Endodermal cell (in vitro differentiated cells): Measurements from ENCODE around the gene NRARP. TPM values are rescaled to one million over a fixed set of nuclear protein-coding genes. Genes with fewer than 3 reads are reported as not detected.
A peak's percentile ranks its signal among the peaks of the same experiment; 100 is the strongest.

Source experiments
- DNase-seq: peaks from one replicate; pipeline ENCODE4 v3.0.0-alpha.2; 2017
- H3K27ac ChIP-seq: 2 replicates; pipeline ENCODE4 v1.5.1; 2013; ENCODE audit warnings: mild to moderate bottlenecking, low read depth, low read length, moderate library complexity
- H3K27me3 ChIP-seq: 2 replicates; pipeline ENCODE4 v1.6.1; 2013; ENCODE audit warnings: mild to moderate bottlenecking, low read length, moderate library complexity; ENCODE audit not compliant: insufficient read depth, control insufficient read depth, poor library complexity, severe bottlenecking
- H3K36me3 ChIP-seq: 2 replicates; pipeline ENCODE4 v1.7.0; 2013; ENCODE audit warnings: mild to moderate bottlenecking, low read length, moderate library complexity; ENCODE audit not compliant: control insufficient read depth, insufficient read depth
- H3K4me1 ChIP-seq: one replicate; pipeline ENCODE4 v1.7.0; 2013; ENCODE audit warnings: low read length; ENCODE audit not compliant: control insufficient read depth, insufficient read depth
- H3K4me3 ChIP-seq: 2 replicates; pipeline ENCODE4 v1.5.1; 2013; ENCODE audit warnings: mild to moderate bottlenecking, low read length, moderate library complexity
- H3K9ac ChIP-seq: 2 replicates; pipeline ENCODE4 v1.6.1; 2013; ENCODE audit warnings: mild to moderate bottlenecking, low read length, moderate library complexity; ENCODE audit not compliant: poor library complexity, severe bottlenecking; ENCODE audit errors: extremely low read depth
- H3K9me3 ChIP-seq: 2 replicates; pipeline ENCODE4 v1.6.1; 2013; ENCODE audit warnings: mild to moderate bottlenecking, low read length, moderate library complexity; ENCODE audit not compliant: control insufficient read depth
- H3K27ac Mint-ChIP-seq: 2 replicates; pipeline ENCODE4 v1.8.0; 2020; ENCODE audit warnings: mixed read lengths
- H3K27me3 Mint-ChIP-seq: 2 replicates; pipeline ENCODE4 v1.8.0; 2021; ENCODE audit warnings: mild to moderate bottlenecking, mixed read lengths; ENCODE audit not compliant: insufficient read depth
- H3K36me3 Mint-ChIP-seq: 2 replicates; pipeline ENCODE4 v1.8.0; 2020; ENCODE audit warnings: low read depth, mixed read lengths
- H3K4me1 Mint-ChIP-seq: 2 replicates; pipeline ENCODE4 v1.8.0; 2020; ENCODE audit warnings: mixed read lengths
- H3K4me3 Mint-ChIP-seq: 2 replicates; pipeline ENCODE4 v1.8.0; 2020; ENCODE audit warnings: mild to moderate bottlenecking, moderate library complexity, mixed read lengths
- H3K9me3 Mint-ChIP-seq: 2 replicates; pipeline ENCODE4 v1.8.0; 2020; ENCODE audit warnings: mild to moderate bottlenecking, mixed read lengths
- CTCF ChIP-seq: fragments of 200-600 bp; sonication (generic); conservative IDR thresholded peaks from 2 replicates; pipeline ENCODE4 v1.5.0; 2021; ENCODE audit warnings: antibody characterized with exemption, mild to moderate bottlenecking
- WGBS, 2 experiments: methylation state at CpG; one replicate each; pipeline versions ENCODE4 v1.1.5 to v1.1.7; 2013; ENCODE audit warnings: missing lambda C conversion rate in 2 of 2, mixed read lengths in 1 of 2; ENCODE audit not compliant: insufficient coverage in 1 of 2, insufficient read length in 1 of 2; 5-methylcytosine and 5-hydroxymethylcytosine counted together
- total RNA-seq, 2 donors: library from RNA; stranded (reverse); fragmentation: NEBNext Ultra II Directional in 1 of 2; extraction: Animal tissue kit (Norgen Biotek cat#: 25700) in 1 of 2; gene quantifications; 2 replicates in 1 of 2; 3 replicates in 1 of 2; pipeline ENCODE4 v1.2.1, GENCODE V29; 2021

Gene NRARP
- total RNA-seq, 2 donors from 2014 or later = 12.1 to 12.9 TPM

- Histone ChIP-seq H3K9me3 (no peaks in the 10 kb centered on the region), H3K4me3 (peak overlapping the region; percentile 94), H3K27me3 (no peaks in the 10 kb centered on the region), H3K4me1 (peaks cover 16% of the 10 kb centered on the region), H3K27ac (no peak overlapping the region), H3K9ac (no peak overlapping the region), H3K36me3 (peaks cover 25% of the 10 kb centered on the region)
- no peak for TF ChIP-seq CTCF
- Mint-ChIP-seq H3K4me3 (peak overlapping the region; percentile 72), H3K36me3 (peaks cover 22% of the 10 kb centered on the region), H3K27ac (no peak overlapping the region), H3K4me1 (peaks cover 8% of the 10 kb centered on the region), H3K9me3 (no peaks in the 10 kb centered on the region), H3K27me3 (no peaks in the 10 kb centered on the region)
- no peak for DNase-seq
- 87 to 93% methylated on average over 9 to 15 of the region's 15 CpGs for WGBS, 2 experiments
Observed at GRCh38 chr9:137256362-137256761, 45.7 kb downstream of the NRARP start.

DNA sequence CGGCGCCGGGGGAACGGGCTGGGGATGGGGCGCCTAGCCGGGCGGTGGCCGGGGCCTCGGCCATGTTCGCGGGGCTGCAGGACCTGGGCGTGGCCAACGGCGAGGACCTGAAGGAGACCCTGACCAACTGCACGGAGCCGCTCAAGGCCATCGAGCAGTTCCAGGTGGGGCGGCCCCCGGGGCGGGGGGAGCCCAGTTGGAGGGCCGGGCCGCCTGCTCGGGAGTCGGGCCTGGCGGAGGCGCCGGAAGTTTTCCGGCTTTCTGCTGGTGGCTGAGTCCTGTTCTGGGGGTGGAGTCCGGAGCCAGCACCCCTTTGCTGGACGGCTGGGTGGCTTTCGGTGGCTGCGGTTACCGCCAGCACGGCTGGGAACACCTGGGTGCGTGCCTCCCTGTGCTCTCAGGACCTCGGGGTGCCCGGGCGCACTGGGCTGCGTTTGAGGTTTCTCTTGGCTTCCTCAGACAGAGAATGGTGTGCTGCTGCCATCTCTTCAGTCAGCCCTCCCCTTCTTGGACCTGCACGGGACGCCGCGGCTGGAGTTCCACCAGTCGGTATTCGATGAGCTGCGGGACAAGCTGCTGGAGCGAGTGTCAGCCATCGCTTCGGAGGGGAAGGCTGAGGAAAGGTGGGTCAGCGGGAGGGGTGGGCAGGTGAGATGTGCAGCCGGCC lies 46.5 kb downstream of the NRARP start:
- no peak for TF ChIP-seq CTCF
- Mint-ChIP-seq H3K4me3 (peak overlapping the region; percentile 72), H3K36me3 (peaks cover 21% of the 10 kb centered on the region), H3K27me3 (no peaks in the 10 kb centered on the region), H3K4me1 (peaks cover 10% of the 10 kb centered on the region), H3K27ac (no peak overlapping the region), H3K9me3 (no peaks in the 10 kb centered on the region)
- no peaks in the 10 kb centered on the region for H3K9me3 ChIP-seq
- DNase-seq = no peak
- no peaks in the 10 kb centered on the region for H3K27me3 ChIP-seq
- peaks cover 16% of the 10 kb centered on the region for H3K4me1 ChIP-seq
- peak overlapping the region; percentile 60 for H3K27ac ChIP-seq
- 3 to 5% methylated on average over 43 to 51 of the region's 51 CpGs for WGBS, 2 experiments
- H3K4me3 ChIP-seq = peak overlapping the region; percentile 94
- H3K36me3 ChIP-seq = peaks cover 25% of the 10 kb centered on the region
- peak overlapping the region; percentile 83 for H3K9ac ChIP-seq

DNA sequence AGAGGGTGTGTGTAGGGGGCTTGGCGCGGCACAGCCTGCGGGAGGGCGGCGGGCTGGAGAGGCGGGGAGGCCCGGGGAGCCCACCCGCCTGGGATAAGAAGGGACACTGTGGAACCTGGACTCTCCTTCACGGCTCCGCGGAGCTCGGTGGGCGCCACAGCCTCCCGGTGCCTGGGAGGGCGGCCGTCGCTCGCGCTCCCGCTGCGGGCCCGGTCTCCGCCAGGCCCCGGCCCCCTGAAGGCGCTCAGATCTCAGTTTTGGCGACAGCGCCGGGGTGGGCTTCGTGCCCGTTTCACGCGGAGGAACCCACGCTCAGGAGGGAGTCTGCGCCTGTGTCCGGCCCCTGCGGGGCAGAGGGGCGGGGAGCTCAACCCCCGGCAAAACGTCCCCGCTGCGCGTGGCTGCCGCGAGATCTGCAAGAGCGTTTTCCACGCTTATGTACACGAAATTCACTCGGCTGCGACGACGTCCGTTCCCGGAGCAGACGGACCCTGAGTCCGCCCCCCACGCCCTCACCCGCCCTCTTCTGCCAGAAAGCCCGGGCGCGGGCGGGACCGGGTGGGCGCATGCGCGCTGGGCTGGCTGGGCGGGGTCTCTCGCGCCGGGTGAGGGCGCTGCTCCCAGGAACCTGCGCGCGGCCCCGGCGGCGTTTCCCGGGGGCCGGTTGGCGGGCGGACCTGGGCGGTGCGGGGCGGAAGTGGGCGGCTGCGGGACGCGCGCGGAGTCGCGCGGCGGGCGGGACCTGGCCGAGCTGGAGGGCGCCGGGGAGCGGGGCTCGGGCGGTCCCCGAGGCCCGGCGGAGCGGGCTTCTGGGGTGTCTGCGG lies 47.2 kb downstream of the NRARP start, which contains the start of gene NELFB:
Gene NELFB (plus strand): TSS at position 704 of the 824 bp plus-strand sequence.
- peak within 1 kb of the TSS; percentile 60 for H3K27ac ChIP-seq
- peak within 1 kb of the TSS; percentile 80 for H3K27ac Mint-ChIP-seq
- no peaks in the 10 kb centered on the region for H3K27me3 Mint-ChIP-seq
- H3K4me1 ChIP-seq = peaks cover 16% of the 10 kb centered on the region
- WGBS, 2 experiments = 1 to 2% methylated on average over 13 to 105 of the region's 105 CpGs
- peaks cover 15% of the 10 kb centered on the region for H3K4me1 Mint-ChIP-seq
- TF ChIP-seq CTCF = no peak
- H3K9me3 Mint-ChIP-seq = no peaks in the 10 kb centered on the region
- peak within 1 kb of the TSS; percentile 94 for H3K4me3 ChIP-seq
- H3K27me3 ChIP-seq = no peaks in the 10 kb centered on the region
- peak within 1 kb of the TSS; percentile 72 for H3K4me3 Mint-ChIP-seq
- peak within 1 kb of the TSS; percentile 83 for H3K9ac ChIP-seq
- peaks cover 21% of the 10 kb centered on the region for H3K36me3 Mint-ChIP-seq
- peaks cover 25% of the 10 kb centered on the region for H3K36me3 ChIP-seq
- H3K9me3 ChIP-seq = no peaks in the 10 kb centered on the region
- peak; percentile 97 for DNase-seq
